WI38 (cell line): ENCODE results near the gene LRRC4B.
A peak's percentile ranks its signal among the peaks of the same experiment; 100 is the strongest.

Experiments used
- H3K4me3 ChIP-seq: 2 replicates; pipeline ENCODE4 v1.5.1; 2011; ENCODE audit warnings: low read depth, mild to moderate bottlenecking, control low read depth, low read length
- CTCF ChIP-seq: IDR thresholded peaks from 2 replicates; pipeline ENCODE4 v1.5.1; 2012; ENCODE audit warnings: low read depth, mild to moderate bottlenecking, control low read depth, low read length

LRRC4B gene

DNA sequence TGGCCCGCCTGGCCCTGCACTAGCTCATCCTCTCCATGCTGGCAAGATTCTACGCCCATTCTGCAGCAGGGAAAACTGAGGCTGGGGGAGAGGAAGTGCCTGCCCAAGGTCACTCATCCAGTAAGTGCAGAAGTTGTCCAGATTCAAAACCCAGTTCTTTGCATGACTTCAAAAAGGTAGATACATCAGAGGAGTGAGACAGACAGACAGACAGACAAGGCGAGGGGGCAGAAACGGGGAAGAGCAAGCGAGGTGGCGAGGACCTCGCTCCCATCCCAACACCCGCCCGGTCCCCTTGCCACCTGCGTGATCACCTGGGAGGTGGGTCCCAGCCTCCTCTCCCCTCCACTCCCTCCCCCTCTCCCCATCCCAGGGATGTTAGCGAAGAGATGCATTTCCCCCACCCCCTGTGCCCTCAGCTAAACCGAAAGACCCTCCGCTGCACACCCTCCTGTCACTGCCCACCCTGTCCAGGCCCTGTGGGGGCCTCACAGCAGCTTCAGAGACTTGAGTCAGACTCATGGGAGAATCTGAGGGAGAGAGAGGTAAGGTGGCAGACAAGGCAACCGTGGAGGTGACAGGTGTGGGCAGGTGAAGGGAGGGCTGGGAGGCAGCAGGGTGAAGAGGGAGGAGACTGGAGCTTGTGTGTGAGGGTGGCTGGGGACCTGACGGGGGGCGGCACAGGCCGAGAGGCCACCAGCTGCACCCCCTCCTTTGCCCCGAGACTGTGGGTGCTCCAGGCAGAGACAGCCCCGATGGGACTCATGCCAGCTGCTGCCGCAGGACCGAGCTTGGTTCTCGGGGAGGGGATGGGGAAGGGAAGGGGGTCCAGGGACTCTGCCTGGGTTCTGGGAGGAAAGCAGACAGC, 18.9 kb downstream of the LRRC4B start:
- TF ChIP-seq CTCF, result no peak
- no peak overlapping the region for H3K4me3 ChIP-seq

DNA sequence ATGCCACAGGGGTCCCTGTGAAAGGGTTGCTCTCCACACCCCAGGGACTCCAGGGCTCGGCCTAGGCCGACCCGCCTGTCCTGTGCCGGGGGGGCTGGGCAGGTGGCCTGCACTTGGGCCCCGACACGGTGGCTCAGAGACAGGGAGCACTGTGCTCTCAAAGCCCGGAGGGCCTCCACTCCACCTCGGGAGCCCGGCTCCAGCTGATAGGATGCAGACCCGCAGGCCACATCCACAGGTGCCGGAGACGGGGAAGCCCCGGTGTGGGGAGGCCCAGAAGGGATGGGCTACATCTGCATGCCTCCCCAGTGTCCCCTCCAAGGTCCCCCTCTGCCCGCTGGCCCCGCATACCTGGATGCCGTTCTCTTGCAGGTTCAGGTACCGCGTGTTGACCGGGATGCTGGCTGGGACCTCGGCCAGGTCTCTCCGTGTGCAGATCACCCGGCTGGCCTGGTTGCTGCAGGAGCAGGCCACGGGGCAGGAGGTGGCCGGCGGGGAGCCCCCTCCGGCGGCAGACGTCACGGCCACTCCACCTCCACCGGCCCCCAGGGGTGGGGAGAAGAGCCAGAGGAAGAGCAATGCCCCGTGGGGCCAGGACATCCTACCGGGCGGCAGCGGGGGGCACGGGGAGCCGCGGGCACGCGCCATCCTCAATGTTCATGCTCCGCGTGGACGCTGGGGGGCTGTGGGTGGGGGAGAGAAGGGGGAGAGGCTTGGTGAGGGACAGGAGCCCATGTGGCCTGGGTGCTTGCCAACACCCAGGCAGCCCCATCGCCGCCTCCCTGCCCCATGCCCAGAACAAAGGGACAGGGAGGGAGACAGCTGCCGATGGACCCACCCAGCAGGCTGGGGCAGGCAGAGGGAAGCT, 19.8 kb downstream of the LRRC4B start:
- no peak for TF ChIP-seq CTCF

GRCh38 chr19:50547385-50548190, 20.6 kb downstream of the LRRC4B start:
- no peak overlapping the region for H3K4me3 ChIP-seq
- TF ChIP-seq CTCF, result no peak

More for the DNA sequence above, 19.8 kb downstream of the LRRC4B start:
- H3K4me3 ChIP-seq, result no peak overlapping the region

- no peak overlapping the region for H3K4me3 ChIP-seq
- TF ChIP-seq CTCF, result no peak
Observed at GRCh38 chr19:50546527-50547221, 21.6 kb downstream of the LRRC4B start.

DNA sequence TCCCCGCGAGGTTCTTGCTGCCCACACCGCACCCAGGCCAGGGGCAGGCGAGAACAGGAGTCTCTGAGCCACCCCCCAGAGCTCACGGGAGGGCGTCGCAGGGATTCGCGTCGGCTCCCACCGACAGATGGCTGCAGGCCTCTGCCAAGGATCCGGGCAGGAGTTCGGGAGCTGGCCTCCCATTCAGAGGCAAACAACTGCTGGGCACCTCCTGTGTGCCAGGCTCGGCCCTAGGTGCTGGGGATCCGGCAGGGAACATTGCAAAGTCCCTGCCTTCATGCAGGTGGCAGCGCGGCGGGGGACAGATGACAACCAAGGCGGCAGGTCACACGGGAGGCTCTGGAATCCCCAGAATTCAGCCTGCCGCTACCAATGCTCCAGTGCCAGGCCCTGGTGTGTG, 25.3 kb downstream of the LRRC4B start:
- no peak overlapping the region for H3K4me3 ChIP-seq
- TF ChIP-seq CTCF, result no peak

DNA sequence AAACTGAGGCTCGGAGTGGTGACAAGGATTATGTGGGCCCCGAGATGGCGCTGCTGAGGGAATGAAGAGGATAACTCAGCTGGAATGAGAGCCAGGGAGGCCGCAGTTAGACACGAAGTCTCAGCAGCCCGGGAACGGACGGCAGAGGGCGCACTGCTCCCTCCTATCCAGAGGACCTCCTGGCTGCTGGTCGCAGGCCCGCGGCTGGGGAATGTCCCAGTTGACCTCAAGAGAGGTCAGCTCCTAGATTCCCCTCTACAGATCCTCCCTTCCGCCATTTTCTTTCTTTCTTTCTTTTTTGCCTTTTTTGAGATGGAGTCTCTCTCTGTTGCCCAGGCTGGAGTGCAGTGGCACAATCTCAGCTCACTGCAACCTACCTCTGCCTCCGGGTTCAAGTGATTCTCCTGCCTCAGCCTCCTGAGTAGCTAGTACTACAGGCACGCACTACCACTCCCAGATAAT, 30.4 kb downstream of the LRRC4B start:
- peak; percentile 78 for TF ChIP-seq CTCF
- no peak overlapping the region for H3K4me3 ChIP-seq
